ENCODE measurements around the gene NOSTRIN. TPM values are rescaled to one million over a fixed set of nuclear protein-coding genes. Genes with fewer than 3 reads are reported as not detected.
"Not testable (repeated sequence)": the region's sequence is repeated elsewhere in the genome, so short reads cannot be mapped to it uniquely, and the experiment has no call there.

NOSTRIN gene
- total and polyA plus RNA-seq, 2 experiments from 2014 or later = 0.45 to 0.54 TPM

DNA sequence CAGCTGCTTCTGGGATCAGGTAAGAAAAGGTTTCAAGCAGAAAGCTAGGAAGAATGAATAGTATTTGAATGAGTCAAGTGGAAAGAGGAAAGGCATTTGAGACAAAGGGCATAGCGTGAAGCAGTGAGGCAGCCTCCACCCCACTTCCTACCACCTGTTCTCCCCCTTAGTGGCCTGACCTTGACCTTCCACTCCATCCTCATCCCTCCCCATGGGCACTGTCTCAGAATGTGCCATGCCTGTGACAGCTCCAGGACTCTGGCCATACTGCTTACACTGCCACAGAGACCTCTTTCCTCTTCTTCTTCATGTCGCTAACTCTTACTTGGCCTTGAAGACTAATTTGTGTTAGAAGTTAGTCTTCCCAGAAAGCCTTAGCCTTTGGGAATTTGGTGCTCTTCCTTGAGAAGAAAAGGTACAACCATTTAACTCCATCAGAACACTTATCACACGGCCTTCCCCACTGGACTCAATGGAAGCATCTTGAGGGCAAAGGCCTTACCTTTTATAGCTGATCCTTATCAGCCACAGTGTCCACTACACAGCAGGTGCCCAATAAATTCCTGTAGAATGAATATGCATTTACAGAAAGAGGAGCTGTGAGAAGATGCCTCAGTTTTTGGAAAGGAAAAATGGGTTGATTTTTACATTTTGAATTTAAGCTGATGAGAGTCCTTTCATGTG lies 15.2 kb upstream of the NOSTRIN start:
- H3K4me2 ChIP-seq (ENCODE audit: unreplicated experiment) = no peak overlapping the region
- H3K27me3 ChIP-seq (replicated peaks; ENCODE audit: insufficient read depth) = 0 out of 2 replicates have a peak, but pooled peaks cover 3% of the 10 kb centered on the region
- in situ Hi-C loops (cut with MboI) = no loop called here
- 53 to 62% methylated on average over 3 of the region's 3 CpGs for WGBS, 2 experiments (ENCODE audit: low coverage in 1 of 2, low lambda C conversion rate in 2 of 2, missing lambda C conversion rate in 2 of 2)
- H3K36me3 ChIP-seq (ENCODE audit: low read depth) = no peaks in the 10 kb centered on the region
- H3K9ac ChIP-seq = no peak overlapping the region
- no peak for TF ChIP-seq EZH2phosphoT487 (IDR thresholded peaks at IDR 0.05; ENCODE audit: insufficient read depth, low read depth)
- TF ChIP-seq EZH2 (IDR thresholded peaks at IDR 0.05; ENCODE audit: insufficient read depth, poor library complexity, severe bottlenecking) = no peak
- no peak overlapping the region for H3K4me3 ChIP-seq
- no peaks in the 10 kb centered on the region for H3K79me2 ChIP-seq (ENCODE audit: insufficient read depth)
- H3F3A ChIP-seq (ENCODE audit: insufficient read depth) = no peaks in the 10 kb centered on the region
- H4K20me1 ChIP-seq (ENCODE audit: insufficient read depth) = no peaks in the 10 kb centered on the region
- no peak overlapping the region for H2AFZ ChIP-seq
- H3K4me1 ChIP-seq (ENCODE audit: insufficient read depth) = no peaks in the 10 kb centered on the region
- no peaks in the 10 kb centered on the region for H3K9me2 ChIP-seq (ENCODE audit: insufficient read depth)
- no peaks in the 10 kb centered on the region for H3K9me3 ChIP-seq (ENCODE audit: low read depth)
- no peak overlapping the region for H3K27ac ChIP-seq
- no peak for DNase-seq

DNA sequence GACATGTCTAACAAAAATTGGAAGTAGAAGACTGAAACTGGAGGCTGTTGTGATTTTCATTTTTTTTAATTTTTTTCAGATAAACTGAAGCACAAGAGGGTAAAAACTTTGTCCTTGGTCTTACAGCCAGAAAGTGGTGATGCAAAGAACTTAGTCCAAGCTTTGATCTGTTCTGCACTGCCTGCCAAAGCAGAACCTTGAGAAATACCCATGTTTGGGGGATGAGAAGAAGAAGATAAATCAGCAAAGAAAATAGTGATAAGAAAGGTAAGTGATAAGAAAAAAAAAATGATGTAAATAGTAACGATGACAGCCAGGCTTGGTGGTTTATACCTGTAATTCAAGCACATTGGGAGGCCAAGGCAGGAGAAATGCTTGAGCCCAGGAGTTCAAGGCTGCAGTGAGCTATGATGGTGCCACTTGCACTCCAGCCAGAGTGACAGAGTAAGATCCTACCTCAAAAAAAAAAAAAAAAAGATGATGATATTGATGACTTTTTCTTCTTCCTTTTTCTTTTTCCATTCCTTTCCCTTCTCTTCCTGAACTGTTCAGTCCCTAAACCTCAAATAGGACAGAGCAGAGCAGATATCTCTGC lies 14.6 kb upstream of the NOSTRIN start:
- Histone ChIP-seq H2AFZ (no peak overlapping the region), H3K4me2 (ENCODE audit: unreplicated experiment) (no peak overlapping the region), H3K27me3 (replicated peaks; ENCODE audit: insufficient read depth) (0 out of 2 replicates have a peak, but pooled peaks cover 3% of the 10 kb centered on the region), H4K20me1 (ENCODE audit: insufficient read depth) (no peaks in the 10 kb centered on the region), H3K27ac (no peak overlapping the region), H3K4me3 (no peak overlapping the region), H3K4me1 (ENCODE audit: insufficient read depth) (no peaks in the 10 kb centered on the region), H3K36me3 (ENCODE audit: low read depth) (no peaks in the 10 kb centered on the region), H3K9me3 (ENCODE audit: low read depth) (no peaks in the 10 kb centered on the region), H3K9ac (no peak overlapping the region), H3K79me2 (ENCODE audit: insufficient read depth) (no peaks in the 10 kb centered on the region), H3K9me2 (ENCODE audit: insufficient read depth) (no peaks in the 10 kb centered on the region), H3F3A (ENCODE audit: insufficient read depth) (no peaks in the 10 kb centered on the region)
- WGBS, 2 experiments (ENCODE audit: low coverage in 1 of 2, low lambda C conversion rate in 2 of 2, missing lambda C conversion rate in 2 of 2) = 39 to 60% methylated on average over 1 of the region's 1 CpG
- DNase-seq = no peak
- in situ Hi-C loops (cut with MboI) = no loop called here
- TF ChIP-seq EZH2 (IDR thresholded peaks at IDR 0.05; ENCODE audit: insufficient read depth, poor library complexity, severe bottlenecking) (no peak), EZH2phosphoT487 (IDR thresholded peaks at IDR 0.05; ENCODE audit: insufficient read depth, low read depth) (no peak)

DNA sequence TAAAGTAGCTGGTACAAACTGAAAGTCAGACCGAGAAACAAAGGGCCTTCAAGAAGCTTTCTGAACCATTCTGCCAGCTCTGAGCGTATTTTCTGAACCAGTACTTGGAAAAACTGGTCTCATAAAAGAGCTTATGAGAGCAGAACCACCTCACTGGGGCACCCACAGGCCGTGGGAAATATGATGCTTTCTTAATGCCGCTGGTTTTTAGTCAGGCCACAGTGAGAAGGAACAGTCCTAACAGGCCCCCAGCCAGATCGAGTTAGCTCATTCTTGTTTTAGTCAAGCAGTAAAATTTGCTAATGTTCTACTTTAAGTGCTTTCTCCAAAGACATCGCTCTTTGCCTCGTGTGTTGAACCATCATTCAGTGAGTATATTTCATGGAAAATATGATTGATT lies 12.7 kb upstream of the NOSTRIN start:
- H3K79me2 ChIP-seq (ENCODE audit: insufficient read depth) = no peaks in the 10 kb centered on the region
- H3K27ac ChIP-seq = no peak overlapping the region
- no peaks in the 10 kb centered on the region for H4K20me1 ChIP-seq (ENCODE audit: insufficient read depth)
- H3K4me2 ChIP-seq (ENCODE audit: unreplicated experiment) = no peak overlapping the region
- H3K9me3 ChIP-seq (ENCODE audit: low read depth) = no peaks in the 10 kb centered on the region
- H3K4me1 ChIP-seq (ENCODE audit: insufficient read depth) = no peaks in the 10 kb centered on the region
- no peaks in the 10 kb centered on the region for H3K9me2 ChIP-seq (ENCODE audit: insufficient read depth)
- H3K27me3 ChIP-seq (replicated peaks; ENCODE audit: insufficient read depth) = 0 out of 2 replicates have a peak, but pooled peaks cover 3% of the 10 kb centered on the region
- H3K4me3 ChIP-seq = no peak overlapping the region
- TF ChIP-seq EZH2phosphoT487 (IDR thresholded peaks at IDR 0.05; ENCODE audit: insufficient read depth, low read depth) (no peak), EZH2 (IDR thresholded peaks at IDR 0.05; ENCODE audit: insufficient read depth, poor library complexity, severe bottlenecking) (no peak)
- WGBS, 2 experiments (ENCODE audit: low coverage in 1 of 2, low lambda C conversion rate in 2 of 2, missing lambda C conversion rate in 2 of 2) = 44 to 56% methylated on average over 7 of the region's 7 CpGs
- DNase-seq = no peak
- H3F3A ChIP-seq (ENCODE audit: insufficient read depth) = no peaks in the 10 kb centered on the region
- no peaks in the 10 kb centered on the region for H3K36me3 ChIP-seq (ENCODE audit: low read depth)
- in situ Hi-C loops (cut with MboI) = loop anchor here (10.0 kb wide), 1 partner anchor 115 kb away; the partner anchor contains the start of gene G6PC2
- H2AFZ ChIP-seq = no peak overlapping the region
- no peak overlapping the region for H3K9ac ChIP-seq

DNA sequence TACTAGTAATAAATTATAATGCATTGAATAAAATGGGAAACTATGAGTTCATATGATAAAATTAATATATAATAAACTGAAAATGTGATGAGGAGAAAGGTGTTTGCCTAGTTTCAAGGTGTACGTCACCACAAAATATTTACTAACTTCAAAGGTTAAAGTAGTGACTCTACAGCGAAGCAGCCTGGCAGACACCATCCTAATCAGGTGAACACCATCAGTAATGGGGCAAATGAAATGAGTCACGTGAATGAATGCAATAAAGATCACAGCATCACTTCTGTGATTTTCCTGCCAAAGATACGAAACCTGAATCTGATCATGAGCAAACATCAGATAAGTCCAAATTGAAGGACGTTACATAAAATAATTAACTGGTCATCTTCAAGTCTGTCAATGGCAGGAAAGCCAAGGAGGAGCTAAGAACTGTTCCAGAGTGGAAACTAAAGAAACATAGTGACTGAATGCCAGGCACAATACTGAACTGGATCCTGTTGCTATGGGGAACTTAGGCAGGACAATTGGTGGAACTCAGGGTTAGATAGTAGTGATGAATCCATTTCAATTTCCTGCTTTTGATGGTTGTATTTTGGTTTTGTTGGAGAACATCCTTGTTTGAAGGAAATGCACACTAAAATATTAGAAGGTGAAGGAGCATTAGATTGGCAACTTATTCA lies 12.1 kb upstream of the NOSTRIN start:
- WGBS, 2 experiments (ENCODE audit: low coverage in 1 of 2, low lambda C conversion rate in 2 of 2, missing lambda C conversion rate in 2 of 2) = 53 to 55% methylated on average over 5 of the region's 5 CpGs
- H3K79me2 ChIP-seq (ENCODE audit: insufficient read depth) = no peaks in the 10 kb centered on the region
- no peaks in the 10 kb centered on the region for H3K9me3 ChIP-seq (ENCODE audit: low read depth)
- H3K4me3 ChIP-seq = no peak overlapping the region
- H3K9ac ChIP-seq = no peak overlapping the region
- H3F3A ChIP-seq (ENCODE audit: insufficient read depth) = no peaks in the 10 kb centered on the region
- 0 out of 2 replicates have a peak, but pooled peaks cover 3% of the 10 kb centered on the region for H3K27me3 ChIP-seq (replicated peaks; ENCODE audit: insufficient read depth)
- H3K36me3 ChIP-seq (ENCODE audit: low read depth) = no peaks in the 10 kb centered on the region
- H2AFZ ChIP-seq = no peak overlapping the region
- no peak overlapping the region for H3K27ac ChIP-seq
- no peaks in the 10 kb centered on the region for H3K4me1 ChIP-seq (ENCODE audit: insufficient read depth)
- H3K4me2 ChIP-seq (ENCODE audit: unreplicated experiment) = no peak overlapping the region
- no peak for TF ChIP-seq EZH2 (IDR thresholded peaks at IDR 0.05; ENCODE audit: insufficient read depth, poor library complexity, severe bottlenecking)
- no peak for TF ChIP-seq EZH2phosphoT487 (IDR thresholded peaks at IDR 0.05; ENCODE audit: insufficient read depth, low read depth)
- H3K9me2 ChIP-seq (ENCODE audit: insufficient read depth) = no peaks in the 10 kb centered on the region
- no peaks in the 10 kb centered on the region for H4K20me1 ChIP-seq (ENCODE audit: insufficient read depth)
- in situ Hi-C loops (cut with MboI) = loop anchor here (10.0 kb wide), 1 partner anchor 114 kb away; the partner anchor contains the start of gene G6PC2
- DNase-seq = no peak

DNA sequence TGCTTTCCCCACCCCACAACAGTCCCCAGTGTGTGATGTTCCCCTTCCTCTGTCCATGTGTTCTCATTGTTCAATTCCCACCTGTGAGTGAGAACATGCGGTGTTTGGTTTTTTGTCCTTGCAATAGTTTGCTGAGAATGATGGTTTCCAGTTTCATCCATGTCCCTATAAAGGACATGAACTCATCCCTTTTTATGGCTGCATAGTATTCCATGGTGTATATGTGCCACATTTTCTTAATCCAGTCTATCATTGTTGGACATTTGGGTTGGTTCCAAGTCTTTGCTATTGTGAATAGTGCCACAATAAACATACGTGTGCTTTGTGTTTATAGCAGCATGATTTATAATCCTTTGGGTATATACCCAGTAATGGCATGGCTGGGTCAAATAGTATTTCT lies 11.3 kb upstream of the NOSTRIN start:
- not testable (repeated sequence) for H3K36me3 ChIP-seq (ENCODE audit: low read depth)
- in situ Hi-C loops (cut with MboI) = loop anchor here (10.0 kb wide), 1 partner anchor 114 kb away; the partner anchor contains the start of gene G6PC2

More for the DNA sequence above, 11.3 kb upstream of the NOSTRIN start:
- H3K9me2 ChIP-seq (ENCODE audit: insufficient read depth); H3K4me2 ChIP-seq (ENCODE audit: unreplicated experiment); H3K27ac ChIP-seq; H3K9ac ChIP-seq; H3K79me2 ChIP-seq (ENCODE audit: insufficient read depth); H3K4me3 ChIP-seq; DNase-seq; H3K4me1 ChIP-seq (ENCODE audit: insufficient read depth); H3K9me3 ChIP-seq (ENCODE audit: low read depth); H3F3A ChIP-seq (ENCODE audit: insufficient read depth); H2AFZ ChIP-seq; H4K20me1 ChIP-seq (ENCODE audit: insufficient read depth); H3K27me3 ChIP-seq (replicated peaks; ENCODE audit: insufficient read depth): not testable (repeated sequence)
- 78 to 83% methylated on average over 2 of the region's 2 CpGs for WGBS, 2 experiments (ENCODE audit: low coverage in 1 of 2, low lambda C conversion rate in 2 of 2, missing lambda C conversion rate in 2 of 2)

All from GM23248 (cell line).